IMR-90 (cell line): ENCODE measurements around the gene TCF19. TPM values are rescaled to one million over a fixed set of nuclear protein-coding genes. Genes with fewer than 3 reads are reported as not detected.

Source experiments
- ATAC-seq: fragments of 200-7000 bp; cut with Tn5 transposase; 2 replicates; pipeline ENCODE4 v1.9.1; 2020; ENCODE audit warnings: low read depth, mild to moderate bottlenecking, moderate library complexity
- BruUV-seq: library from RNA; stranded (reverse); fragments of 400-500 nt; replicated peaks from 2 replicates; lab custom pipeline; 2021; lab: Mats Ljungman, UMichigan
- CTCF ChIA-PET: fragments of 300-600 bp; formaldehyde crosslinking; extraction: SDS; loops from one replicate; lab custom pipeline; 2021; ENCODE audit warnings: antibody characterized with exemption; lab: Yijun Ruan, JAX
- POLR2A ChIA-PET: fragments of 300-600 bp; sonication (Branson Sonifier 250); formaldehyde crosslinking; loops from one replicate; lab custom pipeline; 2022; ENCODE audit warnings: antibody characterized with exemption; ENCODE audit not compliant: unreplicated experiment; lab: Charles Lee
- DNase-seq: peaks from one replicate; pipeline ENCODE4 v3.0.0; 2013
- H2AFZ ChIP-seq: replicated peaks from 2 replicates; pipeline ENCODE3; 2013; ENCODE audit warnings: low read length, mild to moderate bottlenecking; ENCODE audit not compliant: poor library complexity
- H2AK5ac ChIP-seq: 2 replicates; pipeline ENCODE4 v1.6.1; 2013; ENCODE audit warnings: low read depth, low read length, inconsistent platforms
- H2AK9ac ChIP-seq: replicated peaks from 2 replicates; pipeline ENCODE3; 2013; ENCODE audit warnings: mild to moderate bottlenecking, low read depth, low read length, moderate library complexity; ENCODE audit not compliant: poor library complexity
- H2BK120ac ChIP-seq: 2 replicates; pipeline ENCODE4 v1.6.1; 2013; ENCODE audit warnings: low read depth, low read length, inconsistent platforms
- H2BK15ac ChIP-seq: 3 replicates; pipeline ENCODE4 v1.6.1; 2013; ENCODE audit warnings: low read depth, low read length, inconsistent platforms
- H2BK20ac ChIP-seq: 2 replicates; pipeline ENCODE4 v1.6.1; 2013; ENCODE audit warnings: low read depth, mild to moderate bottlenecking, inconsistent platforms, low read length, moderate library complexity
- H2BK5ac ChIP-seq: 2 replicates; pipeline ENCODE4 v1.6.1; 2013; ENCODE audit warnings: mild to moderate bottlenecking, low read depth, low read length, inconsistent platforms; ENCODE audit not compliant: poor library complexity, severe bottlenecking
- H3K14ac ChIP-seq: replicated peaks from 2 replicates; pipeline ENCODE4 v1.6.1; 2013; ENCODE audit warnings: low read depth, low read length, inconsistent platforms
- H3K18ac ChIP-seq: 2 replicates; pipeline ENCODE4 v1.6.1; 2013; ENCODE audit warnings: low read depth, low read length, control low read depth
- H3K23ac ChIP-seq: 2 replicates; pipeline ENCODE4 v1.6.1; 2013; ENCODE audit warnings: low read depth, low read length, inconsistent platforms
- H3K27ac ChIP-seq: 2 replicates; pipeline ENCODE4 v1.5.1; 2013; ENCODE audit warnings: mild to moderate bottlenecking, control low read depth, low read length; ENCODE audit not compliant: insufficient read depth
- H3K27me3 ChIP-seq: 2 replicates; pipeline ENCODE4 v1.6.1; 2013; ENCODE audit warnings: low read length; ENCODE audit not compliant: control insufficient read depth, insufficient read depth
- H3K36me3 ChIP-seq: 2 replicates; pipeline ENCODE4 v1.6.1; 2013; ENCODE audit warnings: low read length, mixed read lengths; ENCODE audit not compliant: control insufficient read depth, insufficient read depth
- H3K4ac ChIP-seq: 2 replicates; pipeline ENCODE4 v1.6.1; 2013; ENCODE audit warnings: low read depth, low read length, inconsistent platforms
- H3K4me1 ChIP-seq: 2 replicates; pipeline ENCODE4 v1.6.1; 2013; ENCODE audit warnings: low read length, mixed read lengths; ENCODE audit not compliant: control insufficient read depth, insufficient read depth
- H3K4me2 ChIP-seq: 2 replicates; pipeline ENCODE4 v1.6.1; 2013; ENCODE audit warnings: low read depth, mild to moderate bottlenecking, control low read depth, low read length, moderate library complexity
- H3K4me3 ChIP-seq: 2 replicates; pipeline ENCODE4 v1.5.1; 2013; ENCODE audit warnings: low read depth, mild to moderate bottlenecking, control low read depth, low read length, moderate library complexity; ENCODE audit not compliant: insufficient read depth
- H3K56ac ChIP-seq: 2 replicates; pipeline ENCODE4 v1.6.1; 2013; ENCODE audit warnings: low read length, inconsistent platforms; ENCODE audit not compliant: insufficient read depth; ENCODE audit errors: extremely low read depth
- H3K79me1 ChIP-seq, 2 experiments: 2 replicates each; pipeline ENCODE4 v1.6.1; 2013; ENCODE audit warnings: low read length in 2 of 2, inconsistent platforms in 1 of 2, low read depth in 1 of 2
- H3K9ac ChIP-seq: 2 replicates; pipeline ENCODE4 v1.6.1; 2013; ENCODE audit warnings: low read depth, low read length, control low read depth
- H3K9me1 ChIP-seq: 2 replicates; pipeline ENCODE4 v1.6.1; 2013; ENCODE audit warnings: low read length, inconsistent platforms; ENCODE audit not compliant: insufficient read depth
- H3K9me3 ChIP-seq: 2 replicates; pipeline ENCODE4 v1.6.1; 2013; ENCODE audit warnings: low read length; ENCODE audit not compliant: control insufficient read depth, insufficient read depth
- H4K20me1 ChIP-seq: 2 replicates; pipeline ENCODE4 v1.6.1; 2013; ENCODE audit warnings: low read length, inconsistent platforms; ENCODE audit not compliant: insufficient read depth
- H4K5ac ChIP-seq: 2 replicates; pipeline ENCODE4 v1.6.1; 2013; ENCODE audit warnings: mild to moderate bottlenecking, low read depth, low read length, control low read depth
- H4K8ac ChIP-seq, 2 experiments: 2 replicates each; pipeline ENCODE4 v1.6.1; 2013; ENCODE audit warnings: low read depth in 2 of 2, low read length in 2 of 2, control low read depth in 1 of 2, inconsistent platforms in 1 of 2
- H4K91ac ChIP-seq: 2 replicates; pipeline ENCODE4 v1.6.1; 2013; ENCODE audit warnings: low read depth, low read length, inconsistent platforms; ENCODE audit not compliant: insufficient read depth
- CEBPB ChIP-seq: IDR thresholded peaks from 2 replicates; pipeline ENCODE4 v1.6.1; 2012; ENCODE audit warnings: low read depth, low read length, improper control_type of control experiment
- CHD1 ChIP-seq: IDR thresholded peaks from 2 replicates; pipeline ENCODE4 v1.6.1; 2012; ENCODE audit warnings: low read depth, low read length, improper control_type of control experiment
- CTCF ChIP-seq: conservative IDR thresholded peaks from 2 replicates; pipeline ENCODE4 v1.5.1; 2012; ENCODE audit warnings: mild to moderate bottlenecking, low read depth, low read length, improper control_type of control experiment
- MAFK ChIP-seq: IDR thresholded peaks from 2 replicates; pipeline ENCODE4 v1.6.1; 2012; ENCODE audit warnings: low read depth, low read length, improper control_type of control experiment
- MAZ ChIP-seq: IDR thresholded peaks from 2 replicates; pipeline ENCODE4 v1.6.1; 2012; ENCODE audit warnings: low read depth, mild to moderate bottlenecking, low read length, improper control_type of control experiment, moderate library complexity, borderline replicate concordance
- MXI1 ChIP-seq: IDR thresholded peaks from 2 replicates; pipeline ENCODE4 v1.6.1; 2012; ENCODE audit warnings: low read depth, mild to moderate bottlenecking, low read length, moderate library complexity, borderline replicate concordance
- NFE2L2 ChIP-seq: fragments of 150-350 bp; IDR thresholded peaks from 2 replicates; pipeline ENCODE4 v1.6.1; 2016; ENCODE audit warnings: low read depth, mild to moderate bottlenecking, low read length
- POLR2A ChIP-seq: IDR thresholded peaks from 2 replicates; pipeline ENCODE4 v1.6.1; 2012; ENCODE audit warnings: mild to moderate bottlenecking, low read depth, low read length
- RCOR1 ChIP-seq: IDR thresholded peaks from 2 replicates; pipeline ENCODE4 v1.6.1; 2012; ENCODE audit warnings: mild to moderate bottlenecking, low read length, improper control_type of control experiment; ENCODE audit not compliant: insufficient replicate concordance
- RFX5 ChIP-seq: IDR thresholded peaks from 2 replicates; pipeline ENCODE4 v1.8.0; 2012; ENCODE audit warnings: low read depth, mild to moderate bottlenecking, low read length, moderate library complexity
- USF2 ChIP-seq: fragments of 150-350 bp; IDR thresholded peaks from 2 replicates; pipeline ENCODE4 v1.6.1; 2017; ENCODE audit warnings: mild to moderate bottlenecking, antibody characterized with exemption, low read length, low read depth
- WGBS, 2 experiments: methylation state at CpG; one replicate each; pipeline versions ENCODE4 v1.1.5 to v1.1.7; 2013; ENCODE audit warnings: missing lambda C conversion rate in 2 of 2; ENCODE audit not compliant: insufficient read length in 1 of 2; ENCODE audit errors: extremely low coverage in 2 of 2; 5-methylcytosine and 5-hydroxymethylcytosine counted together
- dilution Hi-C: fragments of 300-500 bp; cut with HindIII; formaldehyde crosslinking; loops from one replicate; pipeline ENCODE4 v1.14.3; 2018; ENCODE audit warnings: low sequenced_read_pairs; ENCODE audit not compliant: unreplicated experiment
- in situ Hi-C: fragments of 300-500 bp; cut with MboI; formaldehyde crosslinking; loops from 3 replicates; pipeline ENCODE4 v1.14.3; 2019; ENCODE audit warnings: low sequenced_read_pairs, inconsistent platforms, mixed read lengths
- intact Hi-C: fragments of 100-400 bp; cut with micrococcal nuclease; formaldehyde crosslinking; loops from 2 replicates; pipeline ENCODE4 v1.10.0; 2022
- polyA plus RNA-seq, 3 experiments: library from polyadenylated mRNA; depleted of rRNA; stranded (reverse); fragments of >200 nt; gene quantifications; 2 replicates each; pipeline ENCODE4 v1.2.3, GENCODE V29; 2012; ENCODE audit warnings: low replicate concordance in 1 of 3
- total RNA-seq: library from RNA; depleted of rRNA; stranded (reverse); fragments of >200 nt; gene quantifications from 2 replicates; pipeline ENCODE4 v1.2.3, GENCODE V29; 2012
- TF ChIP-seq, protein P1 (sequence below): fragments of 150-350 bp; IDR thresholded peaks from 2 replicates; pipeline ENCODE4 v1.6.1; 2016; ENCODE audit warnings: low read depth, mild to moderate bottlenecking, low read length, moderate library complexity, borderline replicate concordance

The TCF19 gene
- total and polyA plus RNA-seq, 2 of the 4 experiments (the other 2 are of a cell fraction): 13.1 to 14.2 TPM

GRCh38 chr6:31149827-31150447 lies 8.5 kb upstream of the TCF19 start:
- no peak overlapping the region for H2BK20ac ChIP-seq
- H3K27ac ChIP-seq: no peak overlapping the region
- ATAC-seq (no peak), DNase-seq (no peak)
- H3K9me3 ChIP-seq: no peaks in the 10 kb centered on the region
- no peak overlapping the region for H3K18ac ChIP-seq
- H2AK9ac ChIP-seq: no peak overlapping the region
- no peak overlapping the region for H3K4me3 ChIP-seq
- BruUV-seq: no TSS peak
- no peak overlapping the region for H2AK5ac ChIP-seq
- H3K4me2 ChIP-seq: no peak overlapping the region
- H3K56ac ChIP-seq: no peak overlapping the region
- H4K5ac ChIP-seq: no peak overlapping the region
- ChIA-PET POLR2A (interaction anchor here (0.6 kb wide), 1 partner anchor 37 kb away, joined by 18 read pairs; no protein-coding TSS in a partner anchor), CTCF (interaction anchor here (0.5 kb wide), 1 partner anchor 73 kb away, joined by 4 read pairs; no protein-coding TSS in a partner anchor)
- H3K9ac ChIP-seq: no peak overlapping the region
- H4K91ac ChIP-seq: no peak overlapping the region
- intact Hi-C loops (no loop called here), in situ Hi-C loops (no loop called here), dilution Hi-C loops (no loop called here)
- no peak overlapping the region for H2BK120ac ChIP-seq
- no peak overlapping the region for H3K23ac ChIP-seq
- H2BK15ac ChIP-seq: no peak overlapping the region
- no peak overlapping the region for H3K14ac ChIP-seq
- H2BK5ac ChIP-seq: no peak overlapping the region
- H3K9me1 ChIP-seq: no peaks in the 10 kb centered on the region
- WGBS, 2 experiments: 100% methylated on average over 3 of the region's 6 CpGs; no CpG with 5 or more reads in 1 of the 2 experiments
- no peaks in the 10 kb centered on the region for H3K79me1 ChIP-seq
- peaks cover 28% of the 10 kb centered on the region for H3K36me3 ChIP-seq
- H2AFZ ChIP-seq: no peak overlapping the region
- no peaks in the 10 kb centered on the region for H3K4me1 ChIP-seq
- no peaks in the 10 kb centered on the region for H3K27me3 ChIP-seq
- H4K20me1 ChIP-seq: no peaks in the 10 kb centered on the region
- no peak overlapping the region for H3K4ac ChIP-seq
- TF ChIP-seq NFE2L2 (no peak), USF2 (no peak), POLR2A (no peak), MAZ (no peak), CTCF (no peak), CHD1 (no peak), RFX5 (no peak), RCOR1 (no peak), MAFK (no peak), MXI1 (no peak), CEBPB (no peak)
- TF ChIP-seq, protein P1, sequence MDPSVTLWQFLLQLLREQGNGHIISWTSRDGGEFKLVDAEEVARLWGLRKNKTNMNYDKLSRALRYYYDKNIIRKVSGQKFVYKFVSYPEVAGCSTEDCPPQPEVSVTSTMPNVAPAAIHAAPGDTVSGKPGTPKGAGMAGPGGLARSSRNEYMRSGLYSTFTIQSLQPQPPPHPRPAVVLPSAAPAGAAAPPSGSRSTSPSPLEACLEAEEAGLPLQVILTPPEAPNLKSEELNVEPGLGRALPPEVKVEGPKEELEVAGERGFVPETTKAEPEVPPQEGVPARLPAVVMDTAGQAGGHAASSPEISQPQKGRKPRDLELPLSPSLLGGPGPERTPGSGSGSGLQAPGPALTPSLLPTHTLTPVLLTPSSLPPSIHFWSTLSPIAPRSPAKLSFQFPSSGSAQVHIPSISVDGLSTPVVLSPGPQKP: no peak
- H4K8ac ChIP-seq: no peak overlapping the region
